Measurements from ENCODE around the gene TIMM13. TPM values are rescaled to one million over a fixed set of nuclear protein-coding genes. Genes with fewer than 3 reads are reported as not detected.
A peak's percentile ranks its signal among the peaks of the same experiment; 100 is the strongest.

TIMM13 gene
- polyA plus RNA-seq, 1 donor (not counting 4 experiments of a cell fraction or from before 2014, with no cell fraction given): 45.0 TPM

GRCh38 chr19:2424686-2425621 lies 2.4 kb downstream of the TIMM13 start:
- Histone ChIP-seq H3K9me3 (ENCODE audit: control insufficient read depth, low read depth, low read length) (no peaks in the 10 kb centered on the region), H2AFZ (ENCODE audit: control insufficient read depth, low read length) (no peak overlapping the region), H3K79me2 (ENCODE audit: control insufficient read depth, insufficient read depth, low read length) (peaks cover 39% of the 10 kb centered on the region), H3K9me1 (ENCODE audit: control insufficient read depth, extremely low read depth, insufficient read depth, low read length) (peaks cover 2% of the 10 kb centered on the region), H3K27ac (ENCODE audit: control insufficient read depth, insufficient read depth, low read length) (no peak overlapping the region), H3K4me3 (ENCODE audit: control insufficient read depth in 2 of 3, extremely low read depth in 1 of 3, insufficient read depth in 2 of 3, low read depth in 1 of 3, low read length in 3 of 3) (peak overlapping the region in 2 of 3 experiments; percentile 88 to 100), H3K4me1 (ENCODE audit: control insufficient read depth, extremely low read depth, insufficient read depth, low read length) (peaks cover 24% of the 10 kb centered on the region), H3K9ac (ENCODE audit: control insufficient read depth, extremely low read depth, insufficient read depth, low read length) (no peak overlapping the region), H4K20me1 (ENCODE audit: control insufficient read depth, extremely low read depth, insufficient read depth, low read length) (peaks cover 15% of the 10 kb centered on the region), H3K4me2 (ENCODE audit: control insufficient read depth, extremely low read depth, insufficient read depth, low read depth, low read length) (peak overlapping the region; percentile 97), H3K36me3 (ENCODE audit: control insufficient read depth in 2 of 2, extremely low read depth in 1 of 2, insufficient read depth in 2 of 2, low read length in 2 of 2) (peaks cover 12 to 24% of the 10 kb centered on the region in 2 experiments), H3K27me3 (ENCODE audit: control insufficient read depth, extremely low read depth, insufficient read depth, low read length) (no peaks in the 10 kb centered on the region)
- no peak for DNase-seq (ENCODE audit: low read depth, low spot score)
- TF ChIP-seq EZH2 (IDR thresholded peaks at IDR 0.05; ENCODE audit: low read length) (no peak), CTCF (optimal IDR thresholded peaks at IDR 0.05 in 1 of 3, IDR thresholded peaks at IDR 0.05 in 1 of 3, conservative IDR thresholded peaks at IDR 0.05 in 1 of 3; ENCODE audit: extremely low read depth in 1 of 3, insufficient read depth in 2 of 3, low read length in 3 of 3) (peak in 2 of 3 experiments; percentile 49 to 58)
- no peak for FAIRE-seq
- dilution Hi-C loops (cut with MboI; ENCODE audit: extremely low pct_ligation_motif_present, low sequenced_read_pairs): no loop called here

- no peak overlapping the region for H3K4me3 ChIP-seq (ENCODE audit: control insufficient read depth in 2 of 3, extremely low read depth in 1 of 3, insufficient read depth in 2 of 3, low read depth in 1 of 3, low read length in 3 of 3)
- H3K9me1 ChIP-seq (ENCODE audit: control insufficient read depth, extremely low read depth, insufficient read depth, low read length): peaks cover 2% of the 10 kb centered on the region
- no peak for TF ChIP-seq EZH2 (IDR thresholded peaks at IDR 0.05; ENCODE audit: low read length)
- no peak for TF ChIP-seq CTCF (optimal IDR thresholded peaks at IDR 0.05 in 1 of 3, IDR thresholded peaks at IDR 0.05 in 1 of 3, conservative IDR thresholded peaks at IDR 0.05 in 1 of 3; ENCODE audit: extremely low read depth in 1 of 3, insufficient read depth in 2 of 3, low read length in 3 of 3)
- no peak for FAIRE-seq
- H3K36me3 ChIP-seq (ENCODE audit: control insufficient read depth in 2 of 2, extremely low read depth in 1 of 2, insufficient read depth in 2 of 2, low read length in 2 of 2): peaks cover 10 to 25% of the 10 kb centered on the region in 2 experiments
- no peak for DNase-seq (ENCODE audit: low read depth, low spot score)
- H3K27ac ChIP-seq (ENCODE audit: control insufficient read depth, insufficient read depth, low read length): no peak overlapping the region
- H2AFZ ChIP-seq (ENCODE audit: control insufficient read depth, low read length): no peak overlapping the region
- no peaks in the 10 kb centered on the region for H3K9me3 ChIP-seq (ENCODE audit: control insufficient read depth, low read depth, low read length)
- H3K4me1 ChIP-seq (ENCODE audit: control insufficient read depth, extremely low read depth, insufficient read depth, low read length): peaks cover 24% of the 10 kb centered on the region
- H3K27me3 ChIP-seq (ENCODE audit: control insufficient read depth, extremely low read depth, insufficient read depth, low read length): no peaks in the 10 kb centered on the region
- dilution Hi-C loops (cut with MboI; ENCODE audit: extremely low pct_ligation_motif_present, low sequenced_read_pairs): no loop called here
- peaks cover 15% of the 10 kb centered on the region for H4K20me1 ChIP-seq (ENCODE audit: control insufficient read depth, extremely low read depth, insufficient read depth, low read length)
- H3K4me2 ChIP-seq (ENCODE audit: control insufficient read depth, extremely low read depth, insufficient read depth, low read depth, low read length): no peak overlapping the region
- H3K79me2 ChIP-seq (ENCODE audit: control insufficient read depth, insufficient read depth, low read length): peaks cover 39% of the 10 kb centered on the region
- no peak overlapping the region for H3K9ac ChIP-seq (ENCODE audit: control insufficient read depth, extremely low read depth, insufficient read depth, low read length)
These were observed 3.3 kb downstream of the TIMM13 start for GRCh38 chr19:2423915-2424685.
